ENCODE results near the gene DGKI. TPM values are rescaled to one million over a fixed set of nuclear protein-coding genes. Genes with fewer than 3 reads are reported as not detected.
A peak's percentile ranks its signal among the peaks of the same experiment; 100 is the strongest.

Gene DGKI
- total and polyA plus RNA-seq, 9 of the 15 experiments (the other 6 are each of a cell fraction or from before 2014, with no cell fraction given), result 0.11 to 0.54 (median 0.15) TPM; not detected in 5

- ATAC-seq (no peak), FAIRE-seq (no peak), DNase-seq (ENCODE audit: extremely low read depth in 1 of 4, low spot score in 3 of 4) (no peak)
- TF ChIP-seq CEBPG (CRISPR knock-in tag; IDR thresholded peaks at IDR 0.05) (no peak), CEBPG (tag; conservative IDR thresholded peaks at IDR 0.05 in 1 of 2, IDR thresholded peaks at IDR 0.05 in 1 of 2) (peak in 1 of 2 experiments; percentile 53; a peak in 1 of 4 replicates), ATF3 (IDR thresholded peaks at IDR 0.05) (peak; percentile 20; the same call in 1 of the 2 replicates), ATF3 (CRISPR knock-in tag; conservative IDR thresholded peaks at IDR 0.05) (no peak), HDAC3 (IDR thresholded peaks at IDR 0.05; ENCODE audit: borderline replicate concordance, partially characterized antibody) (no peak)
- CTCF ChIA-PET (ENCODE audit: low intra/inter-chr PET ratio), result no interaction called here
- no peaks in the 10 kb centered on the region for H3K9me3 ChIP-seq (replicated peaks; ENCODE audit: control insufficient read depth, insufficient read depth, low read depth, low read length)
- H2AFZ ChIP-seq (ENCODE audit: low read depth, low read length), result no peak overlapping the region
- no peak overlapping the region for H3K27ac ChIP-seq (ENCODE audit: extremely low read depth, low read depth, low read length)
- H3K4me2 ChIP-seq (ENCODE audit: insufficient read depth, low read length), result no peak overlapping the region
- H3K79me2 ChIP-seq (ENCODE audit: control insufficient read depth, insufficient read depth, low read length), result no peaks in the 10 kb centered on the region
- no peaks in the 10 kb centered on the region for H3K4me1 ChIP-seq (replicated peaks in 1 of 2; ENCODE audit: control insufficient read depth in 2 of 2, insufficient read depth in 2 of 2, low read length in 2 of 2)
- intact Hi-C loops (cut with micrococcal nuclease) (no loop called here), in situ Hi-C loops (cut with MboI) (no loop called here)
- no TSS peak for BruUV-seq (replicated peaks)
- POLR2A ChIA-PET, result no interaction called here
- no peak overlapping the region for H3K9ac ChIP-seq (ENCODE audit: insufficient read depth in 1 of 2, low read depth in 2 of 2, low read length in 2 of 2)
- peaks cover 6 to 17% of the 10 kb centered on the region in 2 experiments for H3K27me3 ChIP-seq (ENCODE audit: control insufficient read depth in 2 of 2, insufficient read depth in 2 of 2, low read length in 2 of 2)
- no peak overlapping the region for H3K4me3 ChIP-seq
- WGBS (ENCODE audit: insufficient coverage, low coverage, missing lambda C conversion rate), result 3% methylated on average over 5 of the region's 5 CpGs
- H3K36me3 ChIP-seq (ENCODE audit: control insufficient read depth, insufficient read depth, low read length), result no peaks in the 10 kb centered on the region
- no peaks in the 10 kb centered on the region for H4K20me1 ChIP-seq (replicated peaks; ENCODE audit: control insufficient read depth, insufficient read depth, low read length)
- no peaks in the 10 kb centered on the region for H3K9me1 ChIP-seq (ENCODE audit: control insufficient read depth, insufficient read depth, low read length)
Observed at GRCh38 chr7:137771273-137771672, 75.5 kb downstream of the DGKI start.

GRCh38 chr7:137768366-137768765, 78.4 kb downstream of the DGKI start:
- H3K9me3 ChIP-seq (replicated peaks; ENCODE audit: control insufficient read depth, insufficient read depth, low read depth, low read length), result no peaks in the 10 kb centered on the region
- H3K36me3 ChIP-seq (ENCODE audit: control insufficient read depth, insufficient read depth, low read length), result no peaks in the 10 kb centered on the region
- ATAC-seq (no peak), DNase-seq (ENCODE audit: extremely low read depth in 1 of 4, low spot score in 3 of 4) (no peak), FAIRE-seq (no peak)
- intact Hi-C loops (cut with micrococcal nuclease), result no loop called here
- no peak overlapping the region for H3K4me2 ChIP-seq (ENCODE audit: insufficient read depth, low read length)
- no peak overlapping the region for H3K4me3 ChIP-seq
- H3K4me1 ChIP-seq (replicated peaks in 1 of 2; ENCODE audit: control insufficient read depth in 2 of 2, insufficient read depth in 2 of 2, low read length in 2 of 2), result no peaks in the 10 kb centered on the region
- POLR2A ChIA-PET, result interaction anchor here (0.6 to 0.8 kb wide), 3 partner anchors 24 to 226 kb away, joined by 3 read pairs; no protein-coding TSS in a partner anchor
- no peaks in the 10 kb centered on the region for H4K20me1 ChIP-seq (replicated peaks; ENCODE audit: control insufficient read depth, insufficient read depth, low read length)
- no peaks in the 10 kb centered on the region for H3K9me1 ChIP-seq (ENCODE audit: control insufficient read depth, insufficient read depth, low read length)
- peaks cover 11 to 13% of the 10 kb centered on the region in 2 experiments for H3K27me3 ChIP-seq (ENCODE audit: control insufficient read depth in 2 of 2, insufficient read depth in 2 of 2, low read length in 2 of 2)
- no peak overlapping the region for H3K9ac ChIP-seq (ENCODE audit: insufficient read depth in 1 of 2, low read depth in 2 of 2, low read length in 2 of 2)
- H2AFZ ChIP-seq (ENCODE audit: low read depth, low read length), result no peak overlapping the region
- no peaks in the 10 kb centered on the region for H3K79me2 ChIP-seq (ENCODE audit: control insufficient read depth, insufficient read depth, low read length)
- under 1% methylated on average over 6 of the region's 6 CpGs for WGBS (ENCODE audit: insufficient coverage, low coverage, missing lambda C conversion rate)
- no peak overlapping the region for H3K27ac ChIP-seq (ENCODE audit: extremely low read depth, low read depth, low read length)
- CTCF ChIA-PET (ENCODE audit: low intra/inter-chr PET ratio), result no interaction called here
- in situ Hi-C loops (cut with MboI), result no loop called here
- BruUV-seq (replicated peaks), result no TSS peak
- TF ChIP-seq ZNF766 (CRISPR knock-in tag; conservative IDR thresholded peaks at IDR 0.05) (no peak), FUS (optimal IDR thresholded peaks at IDR 0.05; ENCODE audit: low read depth, low read length) (no peak), ZNF449 (CRISPR knock-in tag; IDR thresholded peaks at IDR 0.05) (no peak), TARDBP (IDR thresholded peaks at IDR 0.05) (no peak), HNRNPL (IDR thresholded peaks at IDR 0.05; ENCODE audit: low read depth, low read length) (no peak)
